ENCODE data around the gene GSTT2.
"Not testable (repeated sequence)": the region's sequence is repeated elsewhere in the genome, so short reads cannot be mapped to it uniquely, and the experiment has no call there.

Gene GSTT2

GRCh38 chr22:23974345-23974744 lies 5.6 kb upstream of the GSTT2 start, which contains the start of gene DDT:
Gene DDT, minus strand, starts transcription at chr22:23974441. Its CDS starts 27 bp downstream, at chr22:23974414.
- H3K36me3 ChIP-seq (replicated peaks in 1 of 2; ENCODE audit: control insufficient read depth in 2 of 2, insufficient read depth in 2 of 2, low read length in 2 of 2), result peaks cover 21 to 27% of the 10 kb centered on the region in 2 donors
- H3K9me3 ChIP-seq (replicated peaks in 1 of 2; ENCODE audit: control insufficient read depth in 2 of 2, insufficient read depth in 1 of 2, low read depth in 1 of 2, low read length in 2 of 2); H3K4me1 ChIP-seq (ENCODE audit: control insufficient read depth in 2 of 2, insufficient read depth in 1 of 2, low read depth in 1 of 2, low read length in 2 of 2); H2AFZ ChIP-seq (ENCODE audit: low read length); H3K4ac ChIP-seq (ENCODE audit: low read length); H2AK5ac ChIP-seq (ENCODE audit: low read depth, low read length); H3K14ac ChIP-seq (ENCODE audit: low read length); DNase-seq (ENCODE audit: low spot score); H4K8ac ChIP-seq (ENCODE audit: low read depth, low read length); H3K9ac ChIP-seq (ENCODE audit: low read depth, low read length, poor library complexity); H2BK12ac ChIP-seq (ENCODE audit: low read length); H3K18ac ChIP-seq (ENCODE audit: low read length); H2BK5ac ChIP-seq (ENCODE audit: low read length); H3K27ac ChIP-seq (replicated peaks; ENCODE audit: low read length); H4K91ac ChIP-seq (ENCODE audit: low read depth, low read length, poor library complexity); H3K4me2 ChIP-seq (ENCODE audit: insufficient read depth, low read length, poor library complexity, severe bottlenecking); H3K23ac ChIP-seq (ENCODE audit: low read depth, low read length, poor library complexity); H3K27me3 ChIP-seq (ENCODE audit: control insufficient read depth in 3 of 3, insufficient read depth in 3 of 3, low read depth in 1 of 3, low read length in 3 of 3); H2BK15ac ChIP-seq (ENCODE audit: low read length); H2BK120ac ChIP-seq (ENCODE audit: low read depth, low read length); H3K79me1 ChIP-seq (ENCODE audit: low read depth, low read length); H3K4me3 ChIP-seq (ENCODE audit: low read length in 2 of 2): not testable (repeated sequence)
- no CpG with 5 or more reads among the region's 29 CpGs for WGBS, 2 donors (ENCODE audit: extremely low coverage in 2 of 2, insufficient read length in 2 of 2, insufficient replicate concordance in 1 of 2)

- not testable (repeated sequence) for H2AK5ac ChIP-seq (ENCODE audit: low read depth, low read length); H3K4me2 ChIP-seq (ENCODE audit: insufficient read depth, low read length, poor library complexity, severe bottlenecking); H3K27ac ChIP-seq (replicated peaks; ENCODE audit: low read length); H3K18ac ChIP-seq (ENCODE audit: low read length); H2BK15ac ChIP-seq (ENCODE audit: low read length); H3K4me1 ChIP-seq (ENCODE audit: control insufficient read depth in 2 of 2, insufficient read depth in 1 of 2, low read depth in 1 of 2, low read length in 2 of 2); H3K23ac ChIP-seq (ENCODE audit: low read depth, low read length, poor library complexity); H2BK12ac ChIP-seq (ENCODE audit: low read length); H3K79me1 ChIP-seq (ENCODE audit: low read depth, low read length); H3K27me3 ChIP-seq (ENCODE audit: control insufficient read depth in 3 of 3, insufficient read depth in 3 of 3, low read depth in 1 of 3, low read length in 3 of 3); DNase-seq (ENCODE audit: low spot score); H3K4ac ChIP-seq (ENCODE audit: low read length); H2BK5ac ChIP-seq (ENCODE audit: low read length); H4K91ac ChIP-seq (ENCODE audit: low read depth, low read length, poor library complexity); H3K9me3 ChIP-seq (replicated peaks in 1 of 2; ENCODE audit: control insufficient read depth in 2 of 2, insufficient read depth in 1 of 2, low read depth in 1 of 2, low read length in 2 of 2); H2AFZ ChIP-seq (ENCODE audit: low read length); H3K14ac ChIP-seq (ENCODE audit: low read length); H3K9ac ChIP-seq (ENCODE audit: low read depth, low read length, poor library complexity); H2BK120ac ChIP-seq (ENCODE audit: low read depth, low read length); H3K4me3 ChIP-seq (ENCODE audit: low read length in 2 of 2); H4K8ac ChIP-seq (ENCODE audit: low read depth, low read length)
- no CpG with 5 or more reads among the region's 27 CpGs for WGBS, 2 donors (ENCODE audit: extremely low coverage in 2 of 2, insufficient read length in 2 of 2, insufficient replicate concordance in 1 of 2)
- H3K36me3 ChIP-seq (replicated peaks in 1 of 2; ENCODE audit: control insufficient read depth in 2 of 2, insufficient read depth in 2 of 2, low read length in 2 of 2), result peaks cover 17 to 21% of the 10 kb centered on the region in 2 donors
Observed at GRCh38 chr22:23974836-23975352, 5.0 kb upstream of the GSTT2 start.

GRCh38 chr22:23977304-23977703 lies 2.6 kb upstream of the GSTT2 start:
- not testable (repeated sequence) for H3K79me1 ChIP-seq (ENCODE audit: low read depth, low read length); H3K23ac ChIP-seq (ENCODE audit: low read depth, low read length, poor library complexity); H2AFZ ChIP-seq (ENCODE audit: low read length); H3K36me3 ChIP-seq (replicated peaks in 1 of 2; ENCODE audit: control insufficient read depth in 2 of 2, insufficient read depth in 2 of 2, low read length in 2 of 2); H3K18ac ChIP-seq (ENCODE audit: low read length); H2AK5ac ChIP-seq (ENCODE audit: low read depth, low read length); H3K9ac ChIP-seq (ENCODE audit: low read depth, low read length, poor library complexity); H3K4me1 ChIP-seq (ENCODE audit: control insufficient read depth in 2 of 2, insufficient read depth in 1 of 2, low read depth in 1 of 2, low read length in 2 of 2); H2BK120ac ChIP-seq (ENCODE audit: low read depth, low read length); H2BK12ac ChIP-seq (ENCODE audit: low read length); DNase-seq (ENCODE audit: low spot score); H3K4me3 ChIP-seq (ENCODE audit: low read length in 2 of 2); H4K91ac ChIP-seq (ENCODE audit: low read depth, low read length, poor library complexity); H2BK15ac ChIP-seq (ENCODE audit: low read length); H3K4ac ChIP-seq (ENCODE audit: low read length); H3K27ac ChIP-seq (replicated peaks; ENCODE audit: low read length); H3K4me2 ChIP-seq (ENCODE audit: insufficient read depth, low read length, poor library complexity, severe bottlenecking); H3K14ac ChIP-seq (ENCODE audit: low read length); H3K27me3 ChIP-seq (ENCODE audit: control insufficient read depth in 3 of 3, insufficient read depth in 3 of 3, low read depth in 1 of 3, low read length in 3 of 3); H2BK5ac ChIP-seq (ENCODE audit: low read length); H4K8ac ChIP-seq (ENCODE audit: low read depth, low read length); H3K9me3 ChIP-seq (replicated peaks in 1 of 2; ENCODE audit: control insufficient read depth in 2 of 2, insufficient read depth in 1 of 2, low read depth in 1 of 2, low read length in 2 of 2)
- WGBS, 2 donors (ENCODE audit: extremely low coverage in 2 of 2, insufficient read length in 2 of 2, insufficient replicate concordance in 1 of 2), result no CpG with 5 or more reads among the region's 12 CpGs

- H3K23ac ChIP-seq (ENCODE audit: low read depth, low read length, poor library complexity); H3K27me3 ChIP-seq (ENCODE audit: control insufficient read depth in 3 of 3, insufficient read depth in 3 of 3, low read depth in 1 of 3, low read length in 3 of 3); H3K18ac ChIP-seq (ENCODE audit: low read length); H3K9me3 ChIP-seq (replicated peaks in 1 of 2; ENCODE audit: control insufficient read depth in 2 of 2, insufficient read depth in 1 of 2, low read depth in 1 of 2, low read length in 2 of 2); H3K14ac ChIP-seq (ENCODE audit: low read length); H3K4ac ChIP-seq (ENCODE audit: low read length); H4K8ac ChIP-seq (ENCODE audit: low read depth, low read length); H2BK5ac ChIP-seq (ENCODE audit: low read length); H3K79me1 ChIP-seq (ENCODE audit: low read depth, low read length); H2AK5ac ChIP-seq (ENCODE audit: low read depth, low read length); H2AFZ ChIP-seq (ENCODE audit: low read length); DNase-seq (ENCODE audit: low spot score); H3K4me1 ChIP-seq (ENCODE audit: control insufficient read depth in 2 of 2, insufficient read depth in 1 of 2, low read depth in 1 of 2, low read length in 2 of 2); H2BK15ac ChIP-seq (ENCODE audit: low read length); H3K27ac ChIP-seq (replicated peaks; ENCODE audit: low read length); H2BK12ac ChIP-seq (ENCODE audit: low read length); H4K91ac ChIP-seq (ENCODE audit: low read depth, low read length, poor library complexity); H2BK120ac ChIP-seq (ENCODE audit: low read depth, low read length); H3K4me3 ChIP-seq (ENCODE audit: low read length in 2 of 2); H3K36me3 ChIP-seq (replicated peaks in 1 of 2; ENCODE audit: control insufficient read depth in 2 of 2, insufficient read depth in 2 of 2, low read length in 2 of 2); H3K4me2 ChIP-seq (ENCODE audit: insufficient read depth, low read length, poor library complexity, severe bottlenecking); H3K9ac ChIP-seq (ENCODE audit: low read depth, low read length, poor library complexity): not testable (repeated sequence)
- no CpG with 5 or more reads among the region's 7 CpGs for WGBS, 2 donors (ENCODE audit: extremely low coverage in 2 of 2, insufficient read length in 2 of 2, insufficient replicate concordance in 1 of 2)
Observed at GRCh38 chr22:23980567-23980966, 633 bp downstream of the GSTT2 start.
